ENCODE results near the gene CHID1. TPM values are rescaled to one million over a fixed set of nuclear protein-coding genes. Genes with fewer than 3 reads are reported as not detected.

CHID1 gene
- 10 to 100 TPM; 47.9 to 83.4 (median 65.8) TPM for total RNA-seq

GRCh38 chr11:910589-911030, at the start of gene CHID1:
CHID1 (minus strand) TSS chr11:910810; CDS start chr11:904816, 5,994 bp downstream.
- peak within 1 kb of the TSS; percentile 81 to 98 (median 90) for H3K27ac ChIP-seq
- 1 to 3% methylated on average over 12 to 48 of the region's 59 CpGs for WGBS, 2 donors
- H3K9me3 ChIP-seq: no peaks in the 10 kb centered on the region
- TF ChIP-seq EP300 (IDR thresholded peaks at IDR 0.05): peak in 1 of 2 donors; percentile 61
- peak in 1 of 2 donors; percentile 49 for TF ChIP-seq POLR2A (IDR thresholded peaks at IDR 0.05)
- TF ChIP-seq CTCF (IDR thresholded peaks at IDR 0.05): peak in 1 of 5 experiments; percentile 28
- no peaks in the 10 kb centered on the region for H3K27me3 ChIP-seq
- peak; percentile 67 for DNase-seq (ENCODE audit: low spot score in 2 of 2)
- H3K36me3 ChIP-seq: peaks cover 0 to 29% (median 0%) of the 10 kb centered on the region in 3 donors
- H3K4me1 ChIP-seq: peaks cover 0 to 32% (median 14%) of the 10 kb centered on the region in 4 donors
- H3K4me3 ChIP-seq: peak within 1 kb of the TSS; percentile 73 to 98 (median 87)

GRCh38 chr11:959608-960007, 49.0 kb upstream of the CHID1 start:
- Histone ChIP-seq H3K9me3 (no peaks in the 10 kb centered on the region), H3K4me1 (peaks cover 0 to 12% (median 5%) of the 10 kb centered on the region in 4 donors), H3K27ac (no peak overlapping the region), H3K4me3 (no peak overlapping the region), H3K27me3 (no peaks in the 10 kb centered on the region), H3K36me3 (peaks cover 0 to 59% (median 8%) of the 10 kb centered on the region in 3 donors)
- no peak for DNase-seq (ENCODE audit: low spot score in 2 of 2)
- WGBS, 2 donors: 64 to 80% methylated on average over 6 to 10 of the region's 10 CpGs
- TF ChIP-seq POLR2A (IDR thresholded peaks at IDR 0.05): no peak
- no peak for TF ChIP-seq EP300 (IDR thresholded peaks at IDR 0.05)
- TF ChIP-seq CTCF (IDR thresholded peaks at IDR 0.05): no peak

- WGBS, 2 donors: 78 to 83% methylated on average over 14 of the region's 14 CpGs
- no peaks in the 10 kb centered on the region for H3K9me3 ChIP-seq
- H3K4me3 ChIP-seq: no peak overlapping the region
- TF ChIP-seq EP300 (IDR thresholded peaks at IDR 0.05) (no peak), CTCF (IDR thresholded peaks at IDR 0.05) (no peak), POLR2A (IDR thresholded peaks at IDR 0.05) (no peak)
- peaks cover 0 to 55% (median 8%) of the 10 kb centered on the region in 3 donors for H3K36me3 ChIP-seq
- DNase-seq (ENCODE audit: low spot score in 2 of 2): no peak
- peaks cover 0 to 18% (median 5%) of the 10 kb centered on the region in 4 donors for H3K4me1 ChIP-seq
- no peak overlapping the region for H3K27ac ChIP-seq
- H3K27me3 ChIP-seq: no peaks in the 10 kb centered on the region
Measured at GRCh38 chr11:959027-959426, 48.4 kb upstream of the CHID1 start.

- Histone ChIP-seq H3K27ac (no peak overlapping the region), H3K36me3 (peaks cover 0 to 46% (median 3%) of the 10 kb centered on the region in 3 donors)
Measured at GRCh38 chr11:958101-958500, 47.5 kb upstream of the CHID1 start.

More at GRCh38 chr11:958101-958500, 47.5 kb upstream of the CHID1 start:
- H3K27me3 ChIP-seq: no peaks in the 10 kb centered on the region
- DNase-seq (ENCODE audit: low spot score in 2 of 2): no peak
- peaks cover 0 to 27% (median 5%) of the 10 kb centered on the region in 4 donors for H3K4me1 ChIP-seq
- no peaks in the 10 kb centered on the region for H3K9me3 ChIP-seq
- H3K4me3 ChIP-seq: no peak overlapping the region
- TF ChIP-seq CTCF (IDR thresholded peaks at IDR 0.05) (no peak), POLR2A (IDR thresholded peaks at IDR 0.05) (no peak), EP300 (IDR thresholded peaks at IDR 0.05) (no peak)
- 91 to 93% methylated on average over 7 of the region's 7 CpGs for WGBS, 2 donors

All from tibial nerve (tissue), 4 donors.